Left ventricle myocardium inferior (tissue), 1 donor: ENCODE results near the gene CLRN1. TPM values are rescaled to one million over a fixed set of nuclear protein-coding genes. Genes with fewer than 3 reads are reported as not detected.

Source experiments
- DNase-seq: peaks from one replicate; pipeline ENCODE4 v3.0.0-alpha.2; 2020
- H3K27ac ChIP-seq: fragments of 200-600 bp; replicated peaks from 2 replicates; pipeline ENCODE4 v1.8.0; 2021
- H3K27me3 ChIP-seq: fragments of 200-600 bp; 2 replicates; pipeline ENCODE4 v1.8.0; 2021; ENCODE audit warnings: low read depth
- H3K36me3 ChIP-seq: fragments of 200-600 bp; 2 replicates; pipeline ENCODE4 v1.8.0; 2021
- H3K4me1 ChIP-seq: fragments of 200-600 bp; 2 replicates; pipeline ENCODE4 v1.8.0; 2021
- H3K4me3 ChIP-seq: fragments of 200-600 bp; 2 replicates; pipeline ENCODE4 v1.8.0; 2021; ENCODE audit warnings: mild to moderate bottlenecking, moderate library complexity
- H3K9me3 ChIP-seq: fragments of 200-600 bp; replicated peaks from 2 replicates; pipeline ENCODE4 v1.8.0; 2021
- intact Hi-C: fragments of 100-400 bp; cut with micrococcal nuclease; formaldehyde crosslinking; loops from one replicate; pipeline ENCODE4 v1.11.0; 2022
- total RNA-seq: library from RNA; stranded (reverse); fragmentation: NEBNext Ultra II Directional; extraction: Animal tissue kit (Norgen Biotek cat#: 25700); gene quantifications from one replicate; pipeline ENCODE4 v1.2.1, GENCODE V29; 2021
- TF ChIP-seq, protein P1 (sequence below): fragments of 200-600 bp; IDR thresholded peaks from 2 replicates; pipeline ENCODE4 v1.8.0; 2021; ENCODE audit warnings: antibody characterized with exemption, mild to moderate bottlenecking, borderline replicate concordance
- donor health status: DM: no; HTN: yes; CAD: no; lungs with severe emphysema.

Gene CLRN1
- total RNA-seq, 1 donor from 2014 or later, result not detected

DNA sequence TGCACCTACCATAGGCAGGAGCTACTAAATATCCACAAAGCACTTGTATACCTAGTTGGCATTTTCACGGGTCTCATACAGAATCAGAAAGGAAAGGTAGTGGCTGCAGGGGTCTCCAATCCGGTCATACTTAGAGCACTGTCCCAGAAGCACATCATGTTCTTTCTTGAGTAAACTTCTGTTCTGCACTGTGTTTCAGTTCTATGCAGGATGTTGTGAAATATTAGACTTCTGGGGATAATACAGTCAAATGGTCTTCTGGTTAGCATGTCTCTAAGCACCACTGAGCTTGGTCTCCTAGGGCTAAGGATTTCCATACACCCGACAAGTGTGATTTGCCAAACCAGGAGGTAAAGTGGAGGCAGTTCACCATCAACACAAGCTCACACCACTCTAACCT, 95.2 kb downstream of the CLRN1 start:
- TF ChIP-seq, protein P1, sequence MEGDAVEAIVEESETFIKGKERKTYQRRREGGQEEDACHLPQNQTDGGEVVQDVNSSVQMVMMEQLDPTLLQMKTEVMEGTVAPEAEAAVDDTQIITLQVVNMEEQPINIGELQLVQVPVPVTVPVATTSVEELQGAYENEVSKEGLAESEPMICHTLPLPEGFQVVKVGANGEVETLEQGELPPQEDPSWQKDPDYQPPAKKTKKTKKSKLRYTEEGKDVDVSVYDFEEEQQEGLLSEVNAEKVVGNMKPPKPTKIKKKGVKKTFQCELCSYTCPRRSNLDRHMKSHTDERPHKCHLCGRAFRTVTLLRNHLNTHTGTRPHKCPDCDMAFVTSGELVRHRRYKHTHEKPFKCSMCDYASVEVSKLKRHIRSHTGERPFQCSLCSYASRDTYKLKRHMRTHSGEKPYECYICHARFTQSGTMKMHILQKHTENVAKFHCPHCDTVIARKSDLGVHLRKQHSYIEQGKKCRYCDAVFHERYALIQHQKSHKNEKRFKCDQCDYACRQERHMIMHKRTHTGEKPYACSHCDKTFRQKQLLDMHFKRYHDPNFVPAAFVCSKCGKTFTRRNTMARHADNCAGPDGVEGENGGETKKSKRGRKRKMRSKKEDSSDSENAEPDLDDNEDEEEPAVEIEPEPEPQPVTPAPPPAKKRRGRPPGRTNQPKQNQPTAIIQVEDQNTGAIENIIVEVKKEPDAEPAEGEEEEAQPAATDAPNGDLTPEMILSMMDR, result no peak
- Histone ChIP-seq H3K9me3 (no peaks in the 10 kb centered on the region), H3K27ac (no peak overlapping the region), H3K36me3 (no peaks in the 10 kb centered on the region), H3K4me1 (peaks cover 42% of the 10 kb centered on the region), H3K4me3 (no peak overlapping the region), H3K27me3 (no peaks in the 10 kb centered on the region)
- no peak for DNase-seq
- intact Hi-C loops, result no loop called here

DNA sequence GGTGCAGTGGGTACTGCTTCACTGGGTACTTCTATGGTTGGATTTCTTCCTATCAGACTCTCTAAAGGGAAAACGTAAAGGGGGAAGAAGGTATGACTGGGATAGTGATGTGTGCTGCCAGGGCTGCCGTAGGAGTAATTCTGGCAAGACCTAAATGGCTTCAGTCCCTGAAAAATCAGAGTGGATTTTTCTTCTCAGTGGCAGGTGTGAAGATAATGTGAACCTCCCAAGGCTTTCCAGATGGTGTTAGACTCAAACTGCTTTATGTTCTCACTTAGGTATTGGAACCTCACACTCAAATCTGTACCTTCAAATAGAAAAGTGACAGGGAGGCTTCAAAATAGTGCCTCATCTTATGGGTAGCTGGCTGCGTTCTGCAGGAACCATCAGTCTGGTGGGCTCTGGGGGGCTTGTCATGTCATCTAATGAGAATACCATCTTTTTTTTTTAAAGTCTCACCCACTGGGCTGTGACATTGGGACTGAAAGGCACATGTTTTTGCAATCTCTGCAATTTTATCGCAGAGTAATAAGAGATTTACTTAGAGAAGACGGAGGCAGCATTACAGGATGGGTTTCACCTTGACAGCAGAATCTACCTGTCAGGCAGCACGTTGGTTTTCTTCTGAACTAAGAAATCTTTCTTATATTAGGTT, 95.8 kb downstream of the CLRN1 start:
- H3K9me3 ChIP-seq, result no peaks in the 10 kb centered on the region
- peaks cover 42% of the 10 kb centered on the region for H3K4me1 ChIP-seq
- no peak overlapping the region for H3K27ac ChIP-seq
- H3K27me3 ChIP-seq, result no peaks in the 10 kb centered on the region
- no peak for DNase-seq
- intact Hi-C loops, result no loop called here
- TF ChIP-seq, protein P1, result no peak
- no peaks in the 10 kb centered on the region for H3K36me3 ChIP-seq
- H3K4me3 ChIP-seq, result no peak overlapping the region

Other genes starting within 250 kb of the CLRN1 start
- 23.0 TPM for gene SIAH2, start 209.6 kb downstream of the CLRN1 start, total RNA-seq
- gene MINDY4B, start 67.3 kb downstream of the CLRN1 start, total RNA-seq, result 0.22 TPM
- gene MED12L, start 112.9 kb upstream of the CLRN1 start, total RNA-seq, result 0.82 TPM
- not detected for gene GPR171, start 230.5 kb upstream of the CLRN1 start, total RNA-seq